Activated naive CD4-positive, alpha-beta T cell treated with anti-CD3 and anti-CD28 coated beads, Interleukin-2, amount 50 U/mL, for 24 hours (primary cell): ENCODE data around the gene CLDN3.

Source experiments
- H3K27ac Mint-ChIP-seq: one replicate; pipeline ENCODE4 v1.8.0; 2021; ENCODE audit warnings: mild to moderate bottlenecking, mixed read lengths
- H3K27me3 Mint-ChIP-seq: one replicate; pipeline ENCODE4 v1.8.0; 2021; ENCODE audit warnings: mixed read lengths
- H3K36me3 Mint-ChIP-seq: one replicate; pipeline ENCODE4 v1.8.0; 2021; ENCODE audit warnings: mixed read lengths
- H3K4me1 Mint-ChIP-seq: one replicate; pipeline ENCODE4 v1.8.0; 2021; ENCODE audit warnings: mixed read lengths
- H3K4me3 Mint-ChIP-seq: one replicate; pipeline ENCODE4 v1.8.0; 2021; ENCODE audit warnings: mild to moderate bottlenecking, mixed read lengths
- H3K9me3 Mint-ChIP-seq: one replicate; pipeline ENCODE4 v1.8.0; 2021; ENCODE audit warnings: mixed read lengths

CLDN3 gene

GRCh38 chr7:73786588-73786987, 16.5 kb upstream of the CLDN3 start:
- Mint-ChIP-seq H3K9me3 (no peaks in the 10 kb centered on the region), H3K27ac (no peak overlapping the region)

DNA sequence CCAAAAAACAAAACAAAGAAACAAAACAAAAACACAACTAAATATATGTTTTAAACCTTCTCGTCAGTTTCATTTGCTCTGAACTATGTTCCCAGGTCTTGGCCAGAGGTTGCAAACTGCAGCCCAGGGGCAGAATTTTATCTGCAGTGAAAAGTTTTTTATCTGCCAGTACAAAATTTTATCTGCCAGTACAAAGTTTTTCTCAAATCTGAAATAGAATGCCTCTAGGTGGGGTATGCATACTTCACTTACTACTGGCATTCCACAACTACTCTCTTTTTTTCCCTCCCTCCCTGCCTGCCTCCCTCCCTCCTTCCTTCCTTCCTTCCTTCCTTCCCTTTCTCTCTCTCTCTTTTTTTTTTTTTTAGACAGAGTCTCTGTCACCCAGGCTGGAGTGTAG, 9.4 kb upstream of the CLDN3 start:
- Mint-ChIP-seq H3K4me1 (no peaks in the 10 kb centered on the region), H3K36me3 (no peaks in the 10 kb centered on the region), H3K27ac (no peak overlapping the region), H3K27me3 (no peaks in the 10 kb centered on the region), H3K9me3 (no peaks in the 10 kb centered on the region), H3K4me3 (no peak overlapping the region)

More at GRCh38 chr7:73786588-73786987, 16.5 kb upstream of the CLDN3 start:
- H3K27me3 Mint-ChIP-seq = peaks cover 1% of the 10 kb centered on the region
- no peaks in the 10 kb centered on the region for H3K36me3 Mint-ChIP-seq
- no peaks in the 10 kb centered on the region for H3K4me1 Mint-ChIP-seq
- no peak overlapping the region for H3K4me3 Mint-ChIP-seq

- Mint-ChIP-seq H3K4me3 (no peak overlapping the region), H3K4me1 (no peaks in the 10 kb centered on the region), H3K36me3 (no peaks in the 10 kb centered on the region), H3K27me3 (no peaks in the 10 kb centered on the region), H3K9me3 (no peaks in the 10 kb centered on the region), H3K27ac (no peak overlapping the region)
Observed at GRCh38 chr7:73778801-73779389, 8.8 kb upstream of the CLDN3 start.

DNA sequence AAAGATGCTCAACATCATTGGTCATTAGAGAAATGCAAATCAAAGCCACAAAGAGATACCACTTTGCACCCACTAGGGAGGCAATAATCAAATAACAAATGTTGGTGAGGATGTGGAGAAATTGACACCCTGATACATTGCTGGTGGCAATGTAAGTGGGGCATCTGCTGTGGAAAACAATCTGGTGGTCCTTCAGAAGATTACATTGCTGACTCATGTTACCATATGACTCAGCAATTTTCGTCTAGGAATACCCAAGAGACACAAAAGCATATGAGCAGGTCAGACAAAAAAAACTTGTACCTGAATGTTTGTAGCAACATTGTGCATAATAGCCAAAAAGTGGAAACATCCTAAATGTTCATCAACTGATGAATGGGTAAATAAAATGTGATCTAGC, 4.9 kb upstream of the CLDN3 start:
- H3K27ac Mint-ChIP-seq = no peak overlapping the region
- no peaks in the 10 kb centered on the region for H3K4me1 Mint-ChIP-seq
- peaks cover 11% of the 10 kb centered on the region for H3K27me3 Mint-ChIP-seq
- no peak overlapping the region for H3K4me3 Mint-ChIP-seq
- H3K36me3 Mint-ChIP-seq = no peaks in the 10 kb centered on the region
- H3K9me3 Mint-ChIP-seq = no peaks in the 10 kb centered on the region

GRCh38 chr7:73773700-73774517, 3.8 kb upstream of the CLDN3 start:
- H3K27ac Mint-ChIP-seq = no peak overlapping the region
- no peak overlapping the region for H3K4me3 Mint-ChIP-seq
- no peaks in the 10 kb centered on the region for H3K4me1 Mint-ChIP-seq
- no peaks in the 10 kb centered on the region for H3K9me3 Mint-ChIP-seq
- H3K27me3 Mint-ChIP-seq = peaks cover 12% of the 10 kb centered on the region
- no peaks in the 10 kb centered on the region for H3K36me3 Mint-ChIP-seq

- H3K27me3 Mint-ChIP-seq = peaks cover 22% of the 10 kb centered on the region
- no peaks in the 10 kb centered on the region for H3K4me1 Mint-ChIP-seq
- no peaks in the 10 kb centered on the region for H3K36me3 Mint-ChIP-seq
- no peaks in the 10 kb centered on the region for H3K9me3 Mint-ChIP-seq
- H3K27ac Mint-ChIP-seq = no peak overlapping the region
- H3K4me3 Mint-ChIP-seq = peak overlapping the region; percentile 36
Observed at GRCh38 chr7:73770860-73771670, 995 bp upstream of the CLDN3 start.

- no peak overlapping the region for H3K4me3 Mint-ChIP-seq
- H3K9me3 Mint-ChIP-seq = no peaks in the 10 kb centered on the region
- no peaks in the 10 kb centered on the region for H3K4me1 Mint-ChIP-seq
- H3K27ac Mint-ChIP-seq = no peak overlapping the region
- H3K27me3 Mint-ChIP-seq = peaks cover 23% of the 10 kb centered on the region
- no peaks in the 10 kb centered on the region for H3K36me3 Mint-ChIP-seq
Observed at GRCh38 chr7:73769481-73770001, 529 bp downstream of the CLDN3 start.

DNA sequence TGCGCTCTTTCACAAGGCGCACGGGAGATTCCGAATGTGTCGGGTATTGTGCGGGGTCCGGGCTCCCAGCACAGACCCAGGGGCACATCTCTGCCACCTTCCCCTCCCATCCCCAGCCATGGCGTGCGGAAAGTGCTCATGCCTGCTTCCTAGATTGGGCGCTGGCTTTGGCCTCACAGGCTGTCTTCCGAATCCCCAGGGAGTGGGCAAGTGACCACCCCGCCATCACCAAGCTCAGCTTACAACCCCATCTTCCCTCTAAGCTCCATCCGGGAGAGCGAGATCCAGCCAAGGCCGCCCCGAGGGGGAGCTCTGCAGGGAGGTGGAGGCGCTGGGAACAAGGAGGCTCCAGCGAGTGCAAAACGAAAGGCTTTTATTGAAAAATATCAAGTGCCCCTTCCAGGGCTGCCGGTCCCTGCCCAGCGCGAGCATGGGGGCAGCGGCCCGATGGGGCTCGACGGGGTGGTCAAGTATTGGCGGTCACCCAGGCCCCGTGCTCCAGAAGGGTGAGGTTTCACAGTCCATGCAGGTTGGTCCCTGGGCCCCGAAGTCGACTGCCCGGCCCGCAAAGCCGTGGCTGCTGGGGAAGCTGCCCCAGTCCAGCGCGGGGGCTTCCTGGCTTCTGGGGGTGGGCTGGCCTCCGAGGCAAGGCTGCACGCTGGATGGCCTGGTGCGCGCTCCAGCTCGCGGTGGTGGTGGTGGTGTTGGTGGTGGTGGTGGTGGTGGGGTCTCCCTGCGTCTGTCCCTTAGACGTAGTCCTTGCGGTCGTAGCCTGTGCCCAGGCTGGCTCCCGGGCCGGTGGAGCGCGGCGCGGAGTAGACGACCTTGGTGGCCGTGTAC, 1.2 kb downstream of the CLDN3 start:
- Mint-ChIP-seq H3K27me3 (peaks cover 23% of the 10 kb centered on the region), H3K4me1 (no peaks in the 10 kb centered on the region), H3K4me3 (no peak overlapping the region), H3K27ac (no peak overlapping the region), H3K9me3 (no peaks in the 10 kb centered on the region), H3K36me3 (no peaks in the 10 kb centered on the region)

- no peaks in the 10 kb centered on the region for H3K9me3 Mint-ChIP-seq
- no peak overlapping the region for H3K27ac Mint-ChIP-seq
- no peaks in the 10 kb centered on the region for H3K36me3 Mint-ChIP-seq
- H3K4me1 Mint-ChIP-seq = no peaks in the 10 kb centered on the region
- peaks cover 19% of the 10 kb centered on the region for H3K27me3 Mint-ChIP-seq
- H3K4me3 Mint-ChIP-seq = no peak overlapping the region
Observed at GRCh38 chr7:73766556-73767229, 3.4 kb downstream of the CLDN3 start.

GRCh38 chr7:73762659-73762999, 7.4 kb downstream of the CLDN3 start:
- H3K9me3 Mint-ChIP-seq = no peaks in the 10 kb centered on the region
- no peak overlapping the region for H3K4me3 Mint-ChIP-seq
- no peak overlapping the region for H3K27ac Mint-ChIP-seq
- no peaks in the 10 kb centered on the region for H3K4me1 Mint-ChIP-seq
- H3K27me3 Mint-ChIP-seq = peaks cover 1% of the 10 kb centered on the region
- H3K36me3 Mint-ChIP-seq = no peaks in the 10 kb centered on the region

- Mint-ChIP-seq H3K27me3 (peaks cover 1% of the 10 kb centered on the region), H3K4me1 (no peaks in the 10 kb centered on the region), H3K4me3 (no peak overlapping the region), H3K9me3 (no peaks in the 10 kb centered on the region), H3K27ac (no peak overlapping the region), H3K36me3 (no peaks in the 10 kb centered on the region)
Observed at GRCh38 chr7:73761854-73762658, 8.0 kb downstream of the CLDN3 start.

DNA sequence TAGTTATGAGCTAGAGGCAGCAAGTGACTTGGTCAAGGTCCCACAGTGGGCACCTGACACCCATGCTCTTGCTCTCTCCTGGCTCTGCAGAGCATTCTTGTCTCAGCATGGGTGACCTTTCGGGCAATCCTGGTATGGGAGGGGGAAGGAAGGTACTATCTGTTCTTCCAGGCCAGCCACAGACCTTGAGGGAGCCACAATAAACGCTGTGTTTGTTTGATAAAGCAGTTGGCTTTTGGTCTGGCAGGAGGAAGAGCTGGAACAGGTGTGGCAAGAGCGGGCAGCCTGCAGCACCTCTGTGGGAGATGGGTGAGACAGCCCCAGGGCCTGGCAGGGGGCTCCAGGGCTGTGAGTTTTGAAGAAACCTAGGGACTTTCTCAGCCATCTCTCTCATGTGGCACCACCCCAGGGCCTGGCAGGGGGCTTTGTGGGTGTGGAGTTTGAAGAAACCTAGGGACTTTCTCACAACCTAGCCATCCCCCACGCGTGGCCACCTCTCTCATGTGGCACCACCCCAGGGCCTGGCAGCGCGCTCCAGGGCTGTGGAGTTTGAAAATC, 11.4 kb downstream of the CLDN3 start:
- H3K27me3 Mint-ChIP-seq = no peaks in the 10 kb centered on the region
- H3K4me1 Mint-ChIP-seq = no peaks in the 10 kb centered on the region
- no peak overlapping the region for H3K4me3 Mint-ChIP-seq
- H3K27ac Mint-ChIP-seq = no peak overlapping the region
- no peaks in the 10 kb centered on the region for H3K36me3 Mint-ChIP-seq
- H3K9me3 Mint-ChIP-seq = no peaks in the 10 kb centered on the region

- Mint-ChIP-seq H3K36me3 (no peaks in the 10 kb centered on the region), H3K27ac (no peak overlapping the region), H3K27me3 (peaks cover 2% of the 10 kb centered on the region), H3K4me3 (no peak overlapping the region), H3K4me1 (no peaks in the 10 kb centered on the region), H3K9me3 (no peaks in the 10 kb centered on the region)
Observed at GRCh38 chr7:73749931-73750776, 19.9 kb downstream of the CLDN3 start.
